HG02623 (cell line): Measurements from ENCODE around the gene SLC5A9.
"Not testable (repeated sequence)": the region's sequence is repeated elsewhere in the genome, so short reads cannot be mapped to it uniquely, and the experiment has no call there.

Source experiments
- ATAC-seq: cut with Tn5 transposase; IDR thresholded peaks from one replicate; pipeline ENCODE4 v1.9.1; 2021; ENCODE audit warnings: moderate library complexity; ENCODE audit not compliant: unreplicated experiment

Gene SLC5A9

GRCh38 chr1:48213462-48213861, 9.1 kb upstream of the SLC5A9 start:
- ATAC-seq: not testable (repeated sequence)

GRCh38 chr1:48214366-48214765, 8.2 kb upstream of the SLC5A9 start:
- not testable (repeated sequence) for ATAC-seq

GRCh38 chr1:48214820-48215219, 7.7 kb upstream of the SLC5A9 start:
- no peak for ATAC-seq

GRCh38 chr1:48215222-48215621, 7.3 kb upstream of the SLC5A9 start:
- ATAC-seq: no peak

- ATAC-seq: no peak
These were observed 6.6 kb upstream of the SLC5A9 start for GRCh38 chr1:48215889-48216288.

GRCh38 chr1:48216313-48216712, 6.2 kb upstream of the SLC5A9 start:
- no peak for ATAC-seq

GRCh38 chr1:48216941-48217340, 5.6 kb upstream of the SLC5A9 start:
- no peak for ATAC-seq

GRCh38 chr1:48217856-48218255, 4.7 kb upstream of the SLC5A9 start:
- ATAC-seq: no peak

GRCh38 chr1:48219803-48220202, 2.7 kb upstream of the SLC5A9 start:
- no peak for ATAC-seq

- ATAC-seq: no peak
These were observed 1.4 kb upstream of the SLC5A9 start for GRCh38 chr1:48221122-48221521.

GRCh38 chr1:48221657-48222056, 859 bp upstream of the SLC5A9 start:
- ATAC-seq: no peak

- ATAC-seq: no peak
These were observed 1.1 kb downstream of the SLC5A9 start for GRCh38 chr1:48223366-48224240.

- no peak for ATAC-seq
These were observed 2.3 kb downstream of the SLC5A9 start for GRCh38 chr1:48224791-48225190.

GRCh38 chr1:48225579-48225978, 3.1 kb downstream of the SLC5A9 start:
- ATAC-seq: no peak

- ATAC-seq: no peak
These were observed 4.9 kb downstream of the SLC5A9 start for GRCh38 chr1:48227165-48228013.

- ATAC-seq: no peak
These were observed 5.6 kb downstream of the SLC5A9 start for GRCh38 chr1:48228156-48228555.

- ATAC-seq: no peak
These were observed 6.8 kb downstream of the SLC5A9 start for GRCh38 chr1:48229317-48229716.

GRCh38 chr1:48230236-48230635, 7.7 kb downstream of the SLC5A9 start:
- no peak for ATAC-seq

- ATAC-seq: no peak
These were observed 10.2 kb downstream of the SLC5A9 start for GRCh38 chr1:48232722-48233121.

GRCh38 chr1:48233666-48234485, 11.4 kb downstream of the SLC5A9 start:
- no peak for ATAC-seq

GRCh38 chr1:48235652-48236051, 13.1 kb downstream of the SLC5A9 start:
- no peak for ATAC-seq
